GM12878 (cell line): Measurements from ENCODE around the gene INCA1. TPM values are rescaled to one million over a fixed set of nuclear protein-coding genes. Genes with fewer than 3 reads are reported as not detected.

Source experiments
- ATAC-seq: fragments of 200-7000 bp; cut with Tn5 transposase; 3 replicates; pipeline ENCODE4 v1.9.1; 2020; ENCODE audit warnings: mild to moderate bottlenecking, moderate library complexity
- BruUV-seq: library from RNA; stranded (reverse); fragments of 400-500 nt; replicated peaks from 2 replicates; lab custom pipeline; 2021; lab: Mats Ljungman, UMichigan
- CTCF ChIA-PET: fragments of 300-600 bp; sonication (Branson Sonifier 250); formaldehyde crosslinking; extraction: SDS; loops from one replicate; lab custom pipeline; 2021; ENCODE audit warnings: inconsistent platforms; lab: Yijun Ruan, JAX
- POLR2A ChIA-PET: fragments of 350-600 bp; formaldehyde crosslinking; extraction: SDS; loops from one replicate; lab custom pipeline; 2021; ENCODE audit warnings: inconsistent platforms; lab: Charles Lee
- RAD21 ChIA-PET: fragments of 300-600 bp; sonication (Branson Sonifier 250); formaldehyde crosslinking; loops from one replicate; lab custom pipeline; 2023; ENCODE audit warnings: antibody characterized with exemption; ENCODE audit not compliant: unreplicated experiment; lab: Charles Lee
- SMC1A ChIA-PET: fragments of 300-600 bp; sonication (Branson Sonifier 250); formaldehyde crosslinking; loops from one replicate; lab custom pipeline; 2023; ENCODE audit not compliant: unreplicated experiment, uncharacterized antibody; lab: Charles Lee
- DNase-seq: peaks from one replicate; pipeline ENCODE4 v3.0.0-alpha.2; 2011; ENCODE audit warnings: low read depth, low spot score
- FAIRE-seq: peaks from 3 replicates; lab custom pipeline; 2011; peaks lifted over from hg19 to GRCh38; lab: Jason Lieb, UNC
- H2AFZ ChIP-seq: 2 replicates; pipeline ENCODE4 v1.6.0; 2011; ENCODE audit warnings: low read depth, low read length, control low read depth; ENCODE audit not compliant: control insufficient read depth
- H3K27ac ChIP-seq: 2 replicates; pipeline ENCODE4 v1.5.1; 2011; ENCODE audit warnings: control low read depth; ENCODE audit not compliant: control insufficient read depth, insufficient read depth
- H3K27me3 ChIP-seq, 2 experiments: replicated peaks in 1 of 2; 2 replicates each; pipeline versions ENCODE4 v1.6.0 to v1.6.1; 2011; ENCODE audit warnings: low read length in 1 of 2; ENCODE audit not compliant: control insufficient read depth in 2 of 2, insufficient read depth in 2 of 2
- H3K36me3 ChIP-seq, 2 experiments: 2 replicates each; pipeline ENCODE4 v1.5.1; 2011; ENCODE audit warnings: low read length in 1 of 2; ENCODE audit not compliant: control insufficient read depth in 2 of 2, insufficient read depth in 2 of 2
- H3K4me1 ChIP-seq: 2 replicates; pipeline ENCODE4 v1.6.1; 2011; ENCODE audit warnings: mild to moderate bottlenecking, low read length, moderate library complexity, mixed read lengths; ENCODE audit not compliant: control insufficient read depth, insufficient read depth
- H3K4me2 ChIP-seq: 2 replicates; pipeline ENCODE4 v1.6.0; 2011; ENCODE audit warnings: control low read depth; ENCODE audit not compliant: control insufficient read depth, insufficient read depth
- H3K4me3 ChIP-seq: fragments of 200-600 bp; sonication (generic); 2 replicates; pipeline ENCODE4 v1.5.1; 2016
- H3K79me2 ChIP-seq: 2 replicates; pipeline ENCODE4 v1.6.0; 2011; ENCODE audit warnings: low read length; ENCODE audit not compliant: control insufficient read depth, insufficient read depth
- H3K9ac ChIP-seq: 2 replicates; pipeline ENCODE4 v1.8.0; 2011; ENCODE audit warnings: low read length, control low read depth, mixed read lengths; ENCODE audit not compliant: control insufficient read depth, insufficient read depth
- H3K9me3 ChIP-seq: replicated peaks from 3 replicates; pipeline ENCODE4 v1.5.1; 2011; ENCODE audit warnings: mild to moderate bottlenecking, low read length; ENCODE audit not compliant: control insufficient read depth, insufficient read depth
- H4K20me1 ChIP-seq: 2 replicates; pipeline ENCODE4 v1.6.0; 2011; ENCODE audit not compliant: control insufficient read depth, insufficient read depth
- BCL3 ChIP-seq: IDR thresholded peaks from 2 replicates; pipeline ENCODE4 v1.6.1; 2011; ENCODE audit warnings: borderline replicate concordance, low read depth, mild to moderate bottlenecking, moderate library complexity, low read length; ENCODE audit not compliant: insufficient read depth, poor library complexity, severe bottlenecking
- BHLHE40 ChIP-seq, 2 experiments: fragments of 450-650 bp in 1 of 2; IDR thresholded peaks; 2 replicates each; pipeline ENCODE4 v1.6.1; 2011 to 2017; ENCODE audit warnings: low read depth in 2 of 2, borderline replicate concordance in 1 of 2, improper control_type of control experiment in 1 of 2, low read length in 1 of 2, mild to moderate bottlenecking in 1 of 2
- FOS ChIP-seq: IDR thresholded peaks from 3 replicates; pipeline ENCODE4 v1.6.1; 2011; ENCODE audit warnings: borderline replicate concordance; ENCODE audit not compliant: insufficient read length; ENCODE audit errors: extremely low read depth
- GATAD2B ChIP-seq: fragments of 450-650 bp; conservative IDR thresholded peaks from 2 replicates; pipeline ENCODE4 v1.6.1; 2017; ENCODE audit warnings: low read depth, mild to moderate bottlenecking, moderate library complexity
- MTA2 ChIP-seq: fragments of 450-650 bp; IDR thresholded peaks from 2 replicates; pipeline ENCODE4 v1.6.1; 2016; ENCODE audit warnings: low read depth, mild to moderate bottlenecking, moderate library complexity
- MYB ChIP-seq: fragments of 150-350 bp; IDR thresholded peaks from 2 replicates; pipeline ENCODE4 v1.6.1; 2014; ENCODE audit warnings: mild to moderate bottlenecking, low read depth, low read length, borderline replicate concordance
- NR2C1 ChIP-seq: fragments of 450-650 bp; IDR thresholded peaks from 2 replicates; pipeline ENCODE4 v1.6.1; 2017; ENCODE audit warnings: antibody characterized with exemption, mild to moderate bottlenecking, moderate library complexity
- RCOR1 ChIP-seq: conservative IDR thresholded peaks from 2 replicates; pipeline ENCODE4 v1.6.1; 2012; ENCODE audit warnings: low read depth, low read length, improper control_type of control experiment
- SP1 ChIP-seq: IDR thresholded peaks from one replicate; pipeline ENCODE4 v1.6.1; 2011; ENCODE audit warnings: low read depth, low read length
- SREBF1 ChIP-seq: IDR thresholded peaks from 2 replicates; pipeline ENCODE4 v1.6.1; 2012; ENCODE audit warnings: mild to moderate bottlenecking, low read length
- STAT1 ChIP-seq: fragments of 450-650 bp; conservative IDR thresholded peaks from 2 replicates; pipeline ENCODE4 v1.6.1; 2014; ENCODE audit warnings: antibody characterized with exemption, mild to moderate bottlenecking
- TAF1 ChIP-seq: IDR thresholded peaks from 2 replicates; pipeline ENCODE4 v1.6.1; 2011; ENCODE audit warnings: mild to moderate bottlenecking, low read depth, low read length, borderline replicate concordance
- TBL1XR1 ChIP-seq: IDR thresholded peaks from 2 replicates; pipeline ENCODE4 v1.6.1; 2012; ENCODE audit warnings: low read depth, low read length, improper control_type of control experiment
- ZNF384 ChIP-seq: IDR thresholded peaks from 2 replicates; pipeline ENCODE4 v1.6.1; 2012; ENCODE audit warnings: low read depth, mild to moderate bottlenecking, low read length, improper control_type of control experiment, borderline replicate concordance
- WGBS: methylation state at CpG from one replicate; pipeline ENCODE4 v1.1.6; 2016; ENCODE audit warnings: low lambda C conversion rate; ENCODE audit not compliant: insufficient replicate concordance, insufficient coverage; ENCODE audit errors: missing lambda C conversion rate; 5-methylcytosine and 5-hydroxymethylcytosine counted together
- in situ Hi-C: fragments of 300-500 bp; cut with MboI; formaldehyde crosslinking; loops from 9 replicates; pipeline ENCODE4 v1.14.3; 2018; ENCODE audit warnings: mixed read lengths
- intact Hi-C: fragments of 100-400 bp; cut with micrococcal nuclease; formaldehyde crosslinking; loops from one replicate; pipeline ENCODE4 v1.14.2; 2022; ENCODE audit not compliant: unreplicated experiment
- polyA plus RNA-seq, 11 experiments: library from polyadenylated mRNA; depleted of rRNA in 4 of 11; unstranded in 6 of 11; stranded (reverse) in 5 of 11; fragments of >200 nt; fragmentation: Nextera tagmentation in 4 of 11; fragmentation: Illumina TruSeq in 1 of 11; extraction: Ambion mirVana in 4 of 11; extraction: Trizol in 1 of 11; gene quantifications; 1 replicate in 1 of 11; 2 replicates in 10 of 11; pipeline versions ENCODE4 v1.2.1 to v1.2.3, GENCODE V29; 2011 to 2016; ENCODE audit warnings: inconsistent platforms in 2 of 11, missing spikeins in 2 of 11, low read depth in 1 of 11
- total RNA-seq, 4 experiments: library from RNA; depleted of rRNA in 3 of 4; stranded (reverse); fragments of >200 nt in 3 of 4; fragmentation: Illumina TruSeq in 1 of 4; extraction: Trizol in 1 of 4; gene quantifications; 2 replicates each; pipeline versions ENCODE4 v1.2.1 to v1.2.3, GENCODE V29; 2013 to 2021
- TF ChIP-seq, protein P1 (sequence below): fragments of 450-650 bp; IDR thresholded peaks from 2 replicates; pipeline ENCODE4 v1.6.1; 2018; ENCODE audit warnings: mild to moderate bottlenecking, low read depth, moderate library complexity; ENCODE audit not compliant: partially characterized antibody
- TF ChIP-seq, protein P2 (sequence below): fragments of 450-650 bp; conservative IDR thresholded peaks from 2 replicates; pipeline ENCODE4 v1.6.1; 2017; ENCODE audit warnings: mild to moderate bottlenecking, moderate library complexity

INCA1 gene
- total and polyA plus RNA-seq, 10 of the 15 experiments (the other 5 are each of a cell fraction or from before 2014, with no cell fraction given): 0.19 to 1.8 (median 0.45) TPM

DNA sequence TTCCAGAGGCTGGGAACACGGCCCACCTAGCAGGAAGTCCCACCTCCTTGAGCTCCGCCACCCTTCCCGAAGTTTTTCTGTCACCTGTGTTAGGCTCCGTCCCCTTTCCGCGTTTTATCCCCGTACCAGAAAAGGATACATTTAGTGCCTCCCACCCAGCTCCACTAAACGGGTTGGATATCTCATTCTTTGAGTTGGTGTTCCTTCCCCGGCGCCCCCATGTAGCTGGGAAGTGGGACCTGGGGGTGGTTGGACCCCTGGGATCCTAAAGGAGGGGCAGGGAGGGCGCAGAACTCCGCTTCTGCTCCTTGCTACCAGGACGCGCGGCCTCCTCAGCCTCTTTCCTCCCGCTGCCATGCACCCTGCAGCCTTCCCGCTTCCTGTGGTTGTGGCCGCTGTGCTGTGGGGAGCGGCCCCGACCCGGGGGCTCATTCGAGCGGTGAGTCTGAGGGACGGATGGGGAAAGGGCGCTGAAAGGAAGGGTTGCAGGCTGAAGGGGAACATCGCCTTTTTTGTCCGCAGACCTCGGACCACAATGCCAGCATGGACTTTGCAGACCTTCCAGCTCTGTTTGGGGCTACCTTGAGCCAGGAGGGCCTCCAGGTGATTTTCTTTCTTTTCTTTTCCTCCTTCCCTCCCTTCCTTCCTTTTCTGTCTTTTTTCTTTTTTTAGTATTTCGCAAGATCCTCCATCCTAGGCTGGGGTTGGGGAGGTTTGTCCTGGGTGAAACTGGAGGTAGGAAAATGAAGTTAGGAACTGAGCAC lies 56.6 kb downstream of the INCA1 start:
- Histone ChIP-seq H3K27me3 (no peaks in the 10 kb centered on the region), H4K20me1 (no peaks in the 10 kb centered on the region; the same call in 1 of the 2 replicates), H3K9me3 (no peaks in the 10 kb centered on the region), H3K79me2 (peaks cover 75% of the 10 kb centered on the region), H3K4me3 (peak overlapping the region; percentile 85), H3K36me3 (peaks cover 14 to 28% of the 10 kb centered on the region in 2 experiments), H3K9ac (peak overlapping the region; percentile 98), H3K4me1 (peaks cover 46% of the 10 kb centered on the region), H3K4me2 (peak overlapping the region; percentile 55), H2AFZ (peak overlapping the region; percentile 45), H3K27ac (peak overlapping the region; percentile 97)
- SMC1A ChIA-PET: interaction anchor here (0.9 to 4.5 kb wide), 9 partner anchors 12 to 316 kb away, joined by 3 to 38 read pairs (median 4); partner anchors contain the start of genes CAMTA2, CHRNE, ENO3 and SPAG7
- peak; percentile 18 for FAIRE-seq
- DNase-seq: no peak
- in situ Hi-C loops (no loop called here), intact Hi-C loops (loop anchor here (5.0 kb wide), 1 partner anchor 297 kb away; no protein-coding TSS in a partner anchor)
- WGBS: under 1% methylated on average over 29 of the region's 29 CpGs
- RAD21 ChIA-PET: interaction anchor here (0.8 to 2.8 kb wide), 11 partner anchors 8 to 385 kb away, joined by 3 to 31 read pairs (median 6); partner anchors contain the start of genes ARRB2, CHRNE, ENO3 and INCA1
- BruUV-seq: TSS peak; percentile 78
- CTCF ChIA-PET: interaction anchor here (1.1 to 3.5 kb wide), 4 partner anchors 13 to 31 kb away, joined by 4 to 28 read pairs (median 11); partner anchors contain the start of gene SPAG7
- POLR2A ChIA-PET: interaction anchor here (1.0 to 17.5 kb wide), 9 partner anchors 8 to 56 kb away, joined by 3 to 272 read pairs (median 8); partner anchors contain the start of genes CAMTA2, ENO3, INCA1 and KIF1C
- ATAC-seq: no peak
- TF ChIP-seq NR2C1 (no peak), SP1 (no peak), MTA2 (0 out of 2 replicates have a peak, but pooled peaks have one; percentile 17), STAT1 (no peak), MYB (no peak), ZNF384 (no peak), SREBF1 (no peak), TBL1XR1 (no peak), BHLHE40 (IDR thresholded peaks at IDR 0.05; ENCODE audit: borderline replicate concordance in 1 of 2, low read depth in 2 of 2, low read length in 1 of 2) (no peak), TAF1 (no peak), RCOR1 (no peak), GATAD2B (peak; percentile 31; the same call in 1 of the 2 replicates), BCL3 (no peak), FOS (no peak)
- TF ChIP-seq, protein P1, sequence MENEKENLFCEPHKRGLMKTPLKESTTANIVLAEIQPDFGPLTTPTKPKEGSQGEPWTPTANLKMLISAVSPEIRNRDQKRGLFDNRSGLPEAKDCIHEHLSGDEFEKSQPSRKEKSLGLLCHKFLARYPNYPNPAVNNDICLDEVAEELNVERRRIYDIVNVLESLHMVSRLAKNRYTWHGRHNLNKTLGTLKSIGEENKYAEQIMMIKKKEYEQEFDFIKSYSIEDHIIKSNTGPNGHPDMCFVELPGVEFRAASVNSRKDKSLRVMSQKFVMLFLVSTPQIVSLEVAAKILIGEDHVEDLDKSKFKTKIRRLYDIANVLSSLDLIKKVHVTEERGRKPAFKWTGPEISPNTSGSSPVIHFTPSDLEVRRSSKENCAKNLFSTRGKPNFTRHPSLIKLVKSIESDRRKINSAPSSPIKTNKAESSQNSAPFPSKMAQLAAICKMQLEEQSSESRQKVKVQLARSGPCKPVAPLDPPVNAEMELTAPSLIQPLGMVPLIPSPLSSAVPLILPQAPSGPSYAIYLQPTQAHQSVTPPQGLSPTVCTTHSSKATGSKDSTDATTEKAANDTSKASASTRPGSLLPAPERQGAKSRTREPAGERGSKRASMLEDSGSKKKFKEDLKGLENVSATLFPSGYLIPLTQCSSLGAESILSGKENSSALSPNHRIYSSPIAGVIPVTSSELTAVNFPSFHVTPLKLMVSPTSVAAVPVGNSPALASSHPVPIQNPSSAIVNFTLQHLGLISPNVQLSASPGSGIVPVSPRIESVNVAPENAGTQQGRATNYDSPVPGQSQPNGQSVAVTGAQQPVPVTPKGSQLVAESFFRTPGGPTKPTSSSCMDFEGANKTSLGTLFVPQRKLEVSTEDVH: no peak
- TF ChIP-seq, protein P2, sequence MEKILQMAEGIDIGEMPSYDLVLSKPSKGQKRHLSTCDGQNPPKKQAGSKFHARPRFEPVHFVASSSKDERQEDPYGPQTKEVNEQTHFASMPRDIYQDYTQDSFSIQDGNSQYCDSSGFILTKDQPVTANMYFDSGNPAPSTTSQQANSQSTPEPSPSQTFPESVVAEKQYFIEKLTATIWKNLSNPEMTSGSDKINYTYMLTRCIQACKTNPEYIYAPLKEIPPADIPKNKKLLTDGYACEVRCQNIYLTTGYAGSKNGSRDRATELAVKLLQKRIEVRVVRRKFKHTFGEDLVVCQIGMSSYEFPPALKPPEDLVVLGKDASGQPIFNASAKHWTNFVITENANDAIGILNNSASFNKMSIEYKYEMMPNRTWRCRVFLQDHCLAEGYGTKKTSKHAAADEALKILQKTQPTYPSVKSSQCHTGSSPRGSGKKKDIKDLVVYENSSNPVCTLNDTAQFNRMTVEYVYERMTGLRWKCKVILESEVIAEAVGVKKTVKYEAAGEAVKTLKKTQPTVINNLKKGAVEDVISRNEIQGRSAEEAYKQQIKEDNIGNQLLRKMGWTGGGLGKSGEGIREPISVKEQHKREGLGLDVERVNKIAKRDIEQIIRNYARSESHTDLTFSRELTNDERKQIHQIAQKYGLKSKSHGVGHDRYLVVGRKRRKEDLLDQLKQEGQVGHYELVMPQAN: peak; percentile 64; the same call in 1 of the 2 replicates
